HG03460 (cell line): ENCODE results near the gene RNF152.
A peak's percentile ranks its signal among the peaks of the same experiment; 100 is the strongest.

Experiments
- ATAC-seq: cut with Tn5 transposase; IDR thresholded peaks from one replicate; pipeline ENCODE4 v1.9.1; 2021; ENCODE audit not compliant: unreplicated experiment

Gene RNF152

GRCh38 chr18:61894751-61895524 lies 2.1 kb upstream of the RNF152 start:
- no peak for ATAC-seq

- peak; percentile 76 for ATAC-seq
Observed at GRCh38 chr18:61893971-61894750, 1.4 kb upstream of the RNF152 start.

- ATAC-seq, result peak; percentile 35
Observed at GRCh38 chr18:61893309-61893970, 633 bp upstream of the RNF152 start.

GRCh38 chr18:61891894-61892293 lies 913 bp downstream of the RNF152 start:
- ATAC-seq, result no peak

GRCh38 chr18:61891271-61891670 lies 1.5 kb downstream of the RNF152 start:
- no peak for ATAC-seq

GRCh38 chr18:61890344-61890743 lies 2.5 kb downstream of the RNF152 start:
- ATAC-seq, result no peak

- no peak for ATAC-seq
Observed at GRCh38 chr18:61889541-61889940, 3.3 kb downstream of the RNF152 start.

GRCh38 chr18:61888622-61889021 lies 4.2 kb downstream of the RNF152 start:
- no peak for ATAC-seq

- ATAC-seq, result no peak
Observed at GRCh38 chr18:61887838-61888237, 5.0 kb downstream of the RNF152 start.

GRCh38 chr18:61883547-61883946 lies 9.3 kb downstream of the RNF152 start:
- no peak for ATAC-seq

- ATAC-seq, result no peak
Observed at GRCh38 chr18:61882296-61883004, 10.4 kb downstream of the RNF152 start.

- ATAC-seq, result no peak
Observed at GRCh38 chr18:61876899-61877298, 15.9 kb downstream of the RNF152 start.

GRCh38 chr18:61870151-61870550 lies 22.7 kb downstream of the RNF152 start:
- no peak for ATAC-seq

GRCh38 chr18:61869636-61870035 lies 23.2 kb downstream of the RNF152 start:
- no peak for ATAC-seq

GRCh38 chr18:61865466-61866175 lies 27.2 kb downstream of the RNF152 start:
- ATAC-seq, result no peak

GRCh38 chr18:61861372-61861771 lies 31.4 kb downstream of the RNF152 start:
- ATAC-seq, result no peak

GRCh38 chr18:61860302-61860701 lies 32.5 kb downstream of the RNF152 start:
- no peak for ATAC-seq

- no peak for ATAC-seq
Observed at GRCh38 chr18:61859113-61859512, 33.7 kb downstream of the RNF152 start.

- no peak for ATAC-seq
Observed at GRCh38 chr18:61856678-61857077, 36.1 kb downstream of the RNF152 start.
